Transverse colon (tissue), 4 donors: ENCODE results near the gene MYO15B.

ENCODE experiments used
- CTCF ChIP-seq, 5 experiments: fragments of 200-600 bp in 3 of 5; fragments of 450-650 bp in 2 of 5; sonication (generic) in 3 of 5; IDR thresholded peaks; 1 replicate in 2 of 5; 2 replicates in 3 of 5; pipeline ENCODE4 v1.5.1; 2016 to 2017; ENCODE audit warnings: antibody characterized with exemption in 5 of 5, inconsistent platforms in 3 of 5, mild to moderate bottlenecking in 2 of 5, moderate library complexity in 1 of 5
- POLR2A ChIP-seq: fragments of 450-650 bp; IDR thresholded peaks from one replicate; pipeline ENCODE4 v1.6.1; 2016; ENCODE audit warnings: antibody characterized with exemption, mild to moderate bottlenecking, moderate library complexity
- POLR2AphosphoS5 ChIP-seq, 3 donors: sonication (generic); formaldehyde crosslinking; IDR thresholded peaks; one replicate each; pipeline ENCODE4 v1.6.1; 2016; ENCODE audit warnings: antibody characterized with exemption in 3 of 3

- TF ChIP-seq CTCF (IDR thresholded peaks at IDR 0.05) (no peak), POLR2A (no peak), POLR2AphosphoS5 (IDR thresholded peaks at IDR 0.05) (no peak)
These were observed 47.5 kb upstream of the MYO15B start for GRCh38 chr17:75539967-75540729.
